Peyer's patch (tissue), 4 donors: Measurements from ENCODE around the gene BUD23.

Experiments used
- CTCF ChIP-seq, 6 experiments: fragments of 450-650 bp in 4 of 6; fragments of 200-600 bp in 2 of 6; sonication (generic) in 1 of 6; IDR thresholded peaks; one replicate each; pipeline ENCODE4 v1.5.1; 2017 to 2019; ENCODE audit warnings: antibody characterized with exemption in 6 of 6, mild to moderate bottlenecking in 3 of 6, moderate library complexity in 1 of 6
- POLR2A ChIP-seq, 2 donors: fragments of 450-650 bp; IDR thresholded peaks; one replicate each; pipeline ENCODE4 v1.5.1; 2017; ENCODE audit warnings: antibody characterized with exemption in 2 of 2, mild to moderate bottlenecking in 2 of 2, moderate library complexity in 2 of 2

- TF ChIP-seq POLR2A (IDR thresholded peaks at IDR 0.05): no peak
- no peak for TF ChIP-seq CTCF (IDR thresholded peaks at IDR 0.05)
Observed at GRCh38 chr7:73683788-73684693, 644 bp downstream of the BUD23 start.
